ENCODE measurements around the gene GNAT1. TPM values are rescaled to one million over a fixed set of nuclear protein-coding genes. Genes with fewer than 3 reads are reported as not detected.

The GNAT1 gene
- total and polyA plus RNA-seq, 2 of the 13 experiments (the other 11 are each of a cell fraction or from before 2014, with no cell fraction given): 0.15 TPM; not detected in 1

- TF ChIP-seq ZNF576 (CRISPR knock-in tag; IDR thresholded peaks at IDR 0.05) (no peak), PRDM4 (CRISPR knock-in tag; IDR thresholded peaks at IDR 0.05; ENCODE audit: borderline replicate concordance) (no peak), ZNF138 (CRISPR knock-in tag; IDR thresholded peaks at IDR 0.05; ENCODE audit: low read depth) (no peak), ZNF251 (CRISPR knock-in tag; IDR thresholded peaks at IDR 0.05) (no peak), GABPB1 (CRISPR knock-in tag; IDR thresholded peaks at IDR 0.05) (peak; percentile 69), DNMT3B (CRISPR knock-in tag; conservative IDR thresholded peaks at IDR 0.05) (no peak), YEATS2 (CRISPR knock-in tag; IDR thresholded peaks at IDR 0.05; ENCODE audit: borderline replicate concordance) (no peak), EP300 (IDR thresholded peaks at IDR 0.05; ENCODE audit: low read depth in 2 of 2, low read length in 2 of 2) (peak; percentile 13 to 97; a peak in 3 of 4 replicates), EP300 (CRISPR knock-in tag; IDR thresholded peaks at IDR 0.05; ENCODE audit: borderline replicate concordance) (peak; percentile 90), ZNF274 (CRISPR knock-in tag; IDR thresholded peaks at IDR 0.05) (no peak), PHF21A (CRISPR knock-in tag; IDR thresholded peaks at IDR 0.05) (peak; percentile 98), KLF15 (CRISPR knock-in tag; IDR thresholded peaks at IDR 0.05; ENCODE audit: borderline replicate concordance) (no peak; the same call in 1 of the 2 replicates), NFRKB (IDR thresholded peaks at IDR 0.05) (no peak), MBD4 (IDR thresholded peaks at IDR 0.05; ENCODE audit: borderline replicate concordance, low read length) (no peak), CERS6 (CRISPR knock-in tag; IDR thresholded peaks at IDR 0.05) (no peak), CREB3 (CRISPR knock-in tag; IDR thresholded peaks at IDR 0.05) (no peak), HMG20B (CRISPR knock-in tag; conservative IDR thresholded peaks at IDR 0.05) (peak; percentile 69), TCF12 (IDR thresholded peaks at IDR 0.05) (no peak), TCF12 (CRISPR knock-in tag; IDR thresholded peaks at IDR 0.05) (peak; percentile 97), TFDP1 (CRISPR knock-in tag; IDR thresholded peaks at IDR 0.05; ENCODE audit: borderline replicate concordance) (no peak; the same call in 1 of the 2 replicates), PHB2 (IDR thresholded peaks at IDR 0.05; ENCODE audit: partially characterized antibody) (no peak), MYC (CRISPR knock-in tag; IDR thresholded peaks at IDR 0.05; ENCODE audit: borderline replicate concordance) (peak; percentile 68; the same call in 1 of the 2 replicates)
Observed at GRCh38 chr3:50208677-50209344, 17.4 kb downstream of the GNAT1 start (continued).

Data from HepG2 (cell line).